HL-60 (cell line): ENCODE results near the gene LSMEM2.
A peak's percentile ranks its signal among the peaks of the same experiment; 100 is the strongest.

Experiments used
- CTCF ChIP-seq: IDR thresholded peaks from one replicate; pipeline ENCODE4 v1.5.1; 2011; ENCODE audit warnings: low read length, control low read depth, inconsistent platforms; ENCODE audit not compliant: insufficient read depth
- GABPA ChIP-seq: IDR thresholded peaks from 2 replicates; pipeline ENCODE4 v1.6.1; 2012; ENCODE audit warnings: low read depth
- POLR2AphosphoS5 ChIP-seq: IDR thresholded peaks from 2 replicates; pipeline ENCODE4 v1.6.1; 2012; ENCODE audit warnings: low read depth
- REST ChIP-seq: IDR thresholded peaks from 2 replicates; pipeline ENCODE4 v1.6.1; 2012; ENCODE audit warnings: low read depth; ENCODE audit not compliant: insufficient replicate concordance
- SPI1 ChIP-seq: IDR thresholded peaks from 2 replicates; pipeline ENCODE4 v1.6.1; 2012; ENCODE audit warnings: low read depth, mild to moderate bottlenecking, borderline replicate concordance

- no peak for TF ChIP-seq CTCF
- TF ChIP-seq POLR2AphosphoS5: peak; percentile 63
- TF ChIP-seq REST: peak; percentile 70
- no peak for TF ChIP-seq GABPA
- no peak for TF ChIP-seq SPI1
Observed at GRCh38 chr3:50235716-50236483, 43.0 kb upstream of the LSMEM2 start, which contains the start of gene GNAI2.
